GM10266 (cell line): ENCODE measurements around the gene TGIF2.

ENCODE experiments used
- DNase-seq: peaks from one replicate; pipeline ENCODE4 v3.0.0; 2012; ENCODE audit errors: extremely low spot score
- CTCF ChIP-seq: IDR thresholded peaks from 2 replicates; pipeline ENCODE4 v1.5.1; 2012; ENCODE audit warnings: mild to moderate bottlenecking, low read depth; ENCODE audit not compliant: control insufficient read depth, insufficient read depth; ENCODE audit errors: missing control alignments

TGIF2 gene

GRCh38 chr20:36548704-36549627, 24.4 kb upstream of the TGIF2 start:
- no peak for DNase-seq
- no peak for TF ChIP-seq CTCF

GRCh38 chr20:36549628-36549941, 23.8 kb upstream of the TGIF2 start:
- no peak for TF ChIP-seq CTCF
- DNase-seq = no peak

GRCh38 chr20:36549942-36550789, 23.2 kb upstream of the TGIF2 start:
- TF ChIP-seq CTCF = no peak
- DNase-seq = no peak

GRCh38 chr20:36550790-36551299, 22.6 kb upstream of the TGIF2 start:
- DNase-seq = no peak
- TF ChIP-seq CTCF = no peak

- TF ChIP-seq CTCF = no peak
- DNase-seq = no peak
Measured at GRCh38 chr20:36555248-36555647, 18.1 kb upstream of the TGIF2 start.

GRCh38 chr20:36562724-36563123, 10.7 kb upstream of the TGIF2 start:
- TF ChIP-seq CTCF = no peak
- no peak for DNase-seq
